K562 treated with DMSO at 1 percent for 12 hours (cell line): ENCODE measurements around the gene EPHB4. TPM values are rescaled to one million over a fixed set of nuclear protein-coding genes. Genes with fewer than 3 reads are reported as not detected.

Experiments
- total RNA-seq: library from RNA; unstranded; fragments of 300-600 nt; gene quantifications from 2 replicates; pipeline ENCODE4 v1.2.3, GENCODE V29; 2022; ENCODE audit not compliant: insufficient read depth

The EPHB4 gene
- total RNA-seq: 29.2 and 45.9 TPM in 2 replicates

GRCh38 chr7:100827330-100828226, at the start of gene EPHB4:
Gene EPHB4, minus strand, starts transcription at chr7:100827523. Its CDS starts 493 bp downstream, at chr7:100827030.

GRCh38 chr7:100874577-100875355, 47.4 kb upstream of the EPHB4 start, which contains the start of gene SRRT:
Gene SRRT, plus strand, starts transcription at chr7:100875103. Its CDS starts 488 bp downstream, at chr7:100875591.

GRCh38 chr7:100867040-100867775, 39.9 kb upstream of the EPHB4 start, which contains the start of gene TRIP6:
Gene TRIP6, plus strand, starts transcription at chr7:100867387. Its CDS starts 111 bp downstream, at chr7:100867498.

GRCh38 chr7:100852048-100852872, 24.9 kb upstream of the EPHB4 start, which contains the start of gene SLC12A9:
Gene SLC12A9, plus strand, starts transcription at chr7:100852713. Its CDS starts 1,485 bp downstream, at chr7:100854198.

Other genes starting within 250 kb of the EPHB4 start
- 67.0 and 99.9 TPM in 2 replicates for gene LRCH4, start 241.4 kb downstream of the EPHB4 start, total RNA-seq
- 1.3 and 2.5 TPM in 2 replicates for gene FBXO24, start 241.2 kb downstream of the EPHB4 start, total RNA-seq
- 14.4 and 24.9 TPM in 2 replicates for gene PCOLCE, start 225.2 kb downstream of the EPHB4 start, total RNA-seq
- gene MOSPD3, start 215.0 kb downstream of the EPHB4 start, total RNA-seq: 40.9 and 41.5 TPM in 2 replicates
- gene TFR2, start 186.0 kb downstream of the EPHB4 start, total RNA-seq: 47.9 and 70.0 TPM in 2 replicates
- gene ACTL6B, start 171.1 kb downstream of the EPHB4 start, total RNA-seq: not detected in 2 replicates
- 568 and 655 TPM in 2 replicates for gene GNB2, start 153.8 kb downstream of the EPHB4 start, total RNA-seq
- 11.4 and 30.9 TPM in 2 replicates for gene GIGYF1, start 133.3 kb downstream of the EPHB4 start, total RNA-seq
- gene POP7, start 121.4 kb downstream of the EPHB4 start, total RNA-seq: 82.2 and 128 TPM in 2 replicates
- not detected in 2 replicates for gene EPO, start 107.1 kb downstream of the EPHB4 start, total RNA-seq
- not detected in 2 replicates for gene ZAN, start 93.9 kb downstream of the EPHB4 start, total RNA-seq
- gene SLC12A9, start 25.2 kb upstream of the EPHB4 start, total RNA-seq: 11.1 and 18.6 TPM in 2 replicates
- 65.2 and 74.9 TPM in 2 replicates for gene TRIP6, start 39.9 kb upstream of the EPHB4 start, total RNA-seq
- 81.0 and 147 TPM in 2 replicates for gene SRRT, start 47.6 kb upstream of the EPHB4 start, total RNA-seq
- gene UFSP1, start 62.2 kb upstream of the EPHB4 start, total RNA-seq: 1.4 TPM in 1 of 2 replicates, not detected in the other
- 1.4 and 5.5 TPM in 2 replicates for gene ACHE, start 68.4 kb upstream of the EPHB4 start, total RNA-seq
- 0.74 TPM in 1 of 2 replicates, not detected in the other for gene MUC3A, start 122.0 kb upstream of the EPHB4 start, total RNA-seq
- gene MUC12, start 142.0 kb upstream of the EPHB4 start, total RNA-seq: not detected in 2 replicates
- not detected in 2 replicates for gene MUC17, start 192.6 kb upstream of the EPHB4 start, total RNA-seq